T-cell (primary cell): ENCODE results near the gene SOX6. TPM values are rescaled to one million over a fixed set of nuclear protein-coding genes. Genes with fewer than 3 reads are reported as not detected.

Experiments used
- ATAC-seq, 4 experiments: fragments of 200-7000 bp in 3 of 4; fragments of 150-1000 bp in 1 of 4; cut with Tn5 transposase; replicated peaks in 1 of 4; 1 replicate in 3 of 4; 2 replicates in 1 of 4; pipeline ENCODE4 v1.10.0; 2021; ENCODE audit warnings: moderate library complexity in 3 of 4, mild to moderate bottlenecking in 2 of 4, moderate number of reproducible peaks in 1 of 4
- CTCF ChIA-PET, 2 donors: fragments of 300-600 bp; sonication (Branson Sonifier 250); formaldehyde crosslinking; loops; one replicate each; lab custom pipeline; 2022; ENCODE audit warnings: antibody characterized with exemption in 2 of 2; lab: Charles Lee
- POLR2A ChIA-PET, 2 donors: fragments of 300-600 bp; sonication (Branson Sonifier 250); formaldehyde crosslinking; loops; one replicate each; lab custom pipeline; 2022; ENCODE audit warnings: antibody characterized with exemption in 2 of 2; lab: Charles Lee
- DNase-seq, 35 experiments: peaks; one replicate each; pipeline versions ENCODE4 v3.0.0 to v3.0.0-alpha.2; 2013 to 2023
- H3K27ac ChIP-seq: one replicate; pipeline ENCODE4 v1.5.1; 2013; ENCODE audit warnings: low read length
- H3K27me3 ChIP-seq, 2 experiments: replicated peaks in 1 of 2; 1 replicate in 1 of 2; 2 replicates in 1 of 2; pipeline versions ENCODE4 v1.6.1 to v1.7.0; 2013; ENCODE audit warnings: low read length in 1 of 2, mixed read lengths in 1 of 2; ENCODE audit not compliant: control insufficient read depth in 2 of 2, insufficient read depth in 2 of 2; ENCODE audit errors: extremely low read depth in 1 of 2
- H3K36me3 ChIP-seq, 2 donors: 1 replicate in 1 of 2; 2 replicates in 1 of 2; pipeline versions ENCODE4 v1.6.1 to v1.7.0; 2013; ENCODE audit warnings: low read length in 1 of 2; ENCODE audit not compliant: control insufficient read depth in 2 of 2, insufficient read depth in 1 of 2; ENCODE audit errors: extremely low read depth in 1 of 2
- H3K4me1 ChIP-seq, 2 experiments: 1 replicate in 1 of 2; 2 replicates in 1 of 2; pipeline versions ENCODE4 v1.6.1 to v1.7.0; 2013; ENCODE audit warnings: low read length in 2 of 2, mixed read lengths in 1 of 2; ENCODE audit not compliant: insufficient read depth in 2 of 2, control insufficient read depth in 1 of 2; ENCODE audit errors: extremely low read depth in 1 of 2
- H3K4me3 ChIP-seq, 2 donors: 1 replicate in 1 of 2; 2 replicates in 1 of 2; pipeline versions ENCODE4 v1.5.1 to v1.7.0; 2013; ENCODE audit warnings: mild to moderate bottlenecking in 2 of 2, low read length in 1 of 2, moderate library complexity in 1 of 2; ENCODE audit not compliant: control insufficient read depth in 1 of 2; ENCODE audit errors: extremely low read depth in 1 of 2
- H3K9me3 ChIP-seq: 2 replicates; pipeline ENCODE4 v1.7.0; 2013
- H3K27ac Mint-ChIP-seq, 2 donors: one replicate each; pipeline ENCODE4 v1.8.0; 2020 to 2021; ENCODE audit warnings: mild to moderate bottlenecking in 2 of 2, mixed read lengths in 2 of 2
- H3K27me3 Mint-ChIP-seq, 2 donors: one replicate each; pipeline ENCODE4 v1.8.0; 2021 to 2022; ENCODE audit warnings: mixed read lengths in 2 of 2
- H3K36me3 Mint-ChIP-seq: one replicate; pipeline ENCODE4 v1.8.0; 2021; ENCODE audit warnings: mixed read lengths
- H3K4me1 Mint-ChIP-seq, 3 donors: one replicate each; pipeline ENCODE4 v1.8.0; 2020 to 2022; ENCODE audit warnings: mixed read lengths in 3 of 3, mild to moderate bottlenecking in 1 of 3
- H3K4me3 Mint-ChIP-seq, 3 donors: one replicate each; pipeline ENCODE4 v1.8.0; 2020 to 2022; ENCODE audit warnings: mild to moderate bottlenecking in 3 of 3, mixed read lengths in 3 of 3, moderate library complexity in 3 of 3
- H3K9me3 Mint-ChIP-seq, 3 donors: one replicate each; pipeline ENCODE4 v1.8.0; 2020 to 2022; ENCODE audit warnings: mixed read lengths in 3 of 3
- WGBS: methylation state at CpG from one replicate; pipeline ENCODE4 v1.1.5; 2013; ENCODE audit warnings: missing lambda C conversion rate; ENCODE audit not compliant: insufficient coverage; 5-methylcytosine and 5-hydroxymethylcytosine counted together
- total RNA-seq, 35 experiments: library from RNA in 6 of 35; stranded (reverse) in 6 of 35; fragments of 120-200 nt in 1 of 35; gene quantifications; one replicate each; pipeline versions ENCODE4 v1.2.1 to v1.2.4 and lab custom pipeline; 2013 to 2026

The SOX6 gene
- total RNA-seq, 5 donors from 2014 or later (not counting 1 experiment from before 2014, with no cell fraction given) = 0.16 TPM; not detected in 4

DNA sequence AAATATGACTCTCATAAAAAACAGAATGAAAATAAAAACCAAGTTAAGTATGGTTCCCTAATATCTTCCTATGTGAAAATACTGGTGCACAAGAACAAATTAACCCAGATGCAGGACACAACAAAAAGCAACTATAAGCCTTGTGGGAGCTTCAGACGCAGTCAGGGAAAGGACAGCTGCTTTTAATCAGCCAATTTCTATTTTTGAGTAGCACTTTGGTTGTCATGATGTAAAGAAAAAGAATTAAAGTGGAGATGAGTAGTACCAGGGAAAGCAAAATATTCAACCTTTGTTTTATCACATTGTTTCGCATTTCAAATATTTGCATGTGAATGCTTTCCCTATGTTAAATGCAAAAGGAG is 339.9 kb downstream of the SOX6 start:
- Histone ChIP-seq H3K27ac (no peak overlapping the region), H3K9me3 (no peaks in the 10 kb centered on the region), H3K36me3 (no peaks in the 10 kb centered on the region), H3K4me3 (no peak overlapping the region), H3K27me3 (no peaks in the 10 kb centered on the region), H3K4me1 (no peaks in the 10 kb centered on the region)
- no peaks in the 10 kb centered on the region for H3K36me3 Mint-ChIP-seq
- DNase-seq (no peak), ATAC-seq (no peak)
- H3K4me3 Mint-ChIP-seq = no peak overlapping the region
- H3K4me1 Mint-ChIP-seq = no peaks in the 10 kb centered on the region
- peaks cover 0 to 4% (median 2%) of the 10 kb centered on the region in 3 donors for H3K9me3 Mint-ChIP-seq
- no peak overlapping the region for H3K27ac Mint-ChIP-seq
- peaks cover 0 to 6% of the 10 kb centered on the region in 2 donors for H3K27me3 Mint-ChIP-seq
- POLR2A ChIA-PET = no interaction called here
- WGBS = no CpG with 5 or more reads among the region's 2 CpGs
- CTCF ChIA-PET = no interaction called here

DNA sequence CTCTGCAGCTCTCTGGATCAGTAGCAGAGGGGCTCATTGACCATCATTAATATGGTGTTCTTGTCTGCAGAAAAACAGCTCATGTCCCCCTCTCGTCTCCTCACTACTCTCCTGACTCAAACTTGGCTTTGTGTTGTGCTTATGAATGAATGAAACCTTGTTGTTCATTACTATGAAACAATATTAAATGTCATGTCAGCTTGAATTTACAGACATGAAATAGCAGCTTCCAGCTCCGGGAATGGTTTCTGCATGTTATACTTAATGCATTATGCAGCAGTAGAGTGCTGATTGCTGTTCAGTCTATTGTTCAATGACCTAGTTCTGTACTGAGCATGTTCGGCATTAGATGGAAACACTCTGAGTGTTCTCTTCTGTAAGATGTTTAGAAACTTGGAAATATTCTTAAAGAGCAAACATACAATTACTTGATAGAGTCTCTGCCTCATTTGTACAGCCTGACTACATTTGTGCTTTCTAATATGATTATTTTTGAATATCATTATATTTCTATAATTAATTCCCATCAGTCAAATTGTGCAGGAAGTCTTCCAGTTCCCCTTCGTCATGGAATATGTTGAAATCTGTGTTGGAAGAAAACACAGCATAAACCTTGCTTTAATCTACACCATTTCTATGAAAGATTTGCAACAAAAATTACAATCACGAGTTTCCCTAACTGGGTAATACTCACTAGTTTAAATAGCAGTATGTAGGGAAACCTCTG is 340.4 kb downstream of the SOX6 start:
- H3K27me3 ChIP-seq = no peaks in the 10 kb centered on the region
- H3K9me3 ChIP-seq = no peaks in the 10 kb centered on the region
- no peaks in the 10 kb centered on the region for H3K4me1 ChIP-seq
- ChIA-PET CTCF (no interaction called here), POLR2A (no interaction called here)
- H3K27me3 Mint-ChIP-seq = peaks cover 0 to 6% of the 10 kb centered on the region in 2 donors
- H3K4me1 Mint-ChIP-seq = no peaks in the 10 kb centered on the region
- ATAC-seq = no peak
- no peak overlapping the region for H3K4me3 Mint-ChIP-seq
- no peak for DNase-seq
- no peaks in the 10 kb centered on the region for H3K36me3 ChIP-seq
- H3K27ac Mint-ChIP-seq = no peak overlapping the region
- no peaks in the 10 kb centered on the region for H3K36me3 Mint-ChIP-seq
- peaks cover 0 to 4% (median 2%) of the 10 kb centered on the region in 3 donors for H3K9me3 Mint-ChIP-seq
- H3K27ac ChIP-seq = no peak overlapping the region
- 67% methylated on average over 1 of the region's 5 CpGs for WGBS
- H3K4me3 ChIP-seq = no peak overlapping the region

DNA sequence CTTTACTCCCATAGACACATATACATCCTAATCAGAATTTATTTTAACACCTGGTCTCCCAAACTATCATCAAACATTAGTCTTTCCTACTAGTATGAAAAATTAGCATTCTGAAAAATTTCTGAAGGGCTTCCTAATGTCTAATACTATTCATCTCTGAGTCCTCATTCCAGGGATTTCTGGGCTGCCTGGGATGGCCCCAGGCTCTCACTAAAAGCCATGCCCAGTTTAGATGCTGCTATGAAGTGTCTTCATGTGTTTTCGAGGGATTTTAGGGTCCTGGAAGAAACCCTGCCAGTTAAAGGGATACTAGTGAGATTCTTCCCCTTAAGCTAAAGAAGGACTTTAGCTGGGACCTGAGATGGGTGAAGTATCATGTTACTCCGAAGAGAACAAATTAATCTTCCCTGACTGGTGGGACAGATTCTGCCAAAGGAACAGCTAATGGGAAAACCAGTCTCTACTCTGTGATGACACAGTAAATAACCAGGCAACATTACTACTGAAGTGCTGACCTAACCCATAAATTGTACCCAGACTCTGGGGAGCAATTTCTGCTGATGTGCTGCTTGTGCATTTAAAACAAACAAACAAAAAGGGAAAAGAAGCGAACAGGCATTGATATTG is 342.6 kb downstream of the SOX6 start:
- ChIA-PET CTCF (no interaction called here), POLR2A (no interaction called here)
- ATAC-seq (no peak), DNase-seq (no peak)
- peaks cover 0 to 4% (median 2%) of the 10 kb centered on the region in 3 donors for H3K9me3 Mint-ChIP-seq
- no peak overlapping the region for H3K4me3 Mint-ChIP-seq
- H3K4me3 ChIP-seq = no peak overlapping the region
- H3K27ac ChIP-seq = no peak overlapping the region
- H3K36me3 ChIP-seq = no peaks in the 10 kb centered on the region
- H3K4me1 ChIP-seq = no peaks in the 10 kb centered on the region
- no peaks in the 10 kb centered on the region for H3K27me3 Mint-ChIP-seq
- H3K27me3 ChIP-seq = no peaks in the 10 kb centered on the region
- 83% methylated on average over 1 of the region's 3 CpGs for WGBS
- H3K36me3 Mint-ChIP-seq = no peaks in the 10 kb centered on the region
- no peak overlapping the region for H3K27ac Mint-ChIP-seq
- no peaks in the 10 kb centered on the region for H3K4me1 Mint-ChIP-seq
- no peaks in the 10 kb centered on the region for H3K9me3 ChIP-seq

DNA sequence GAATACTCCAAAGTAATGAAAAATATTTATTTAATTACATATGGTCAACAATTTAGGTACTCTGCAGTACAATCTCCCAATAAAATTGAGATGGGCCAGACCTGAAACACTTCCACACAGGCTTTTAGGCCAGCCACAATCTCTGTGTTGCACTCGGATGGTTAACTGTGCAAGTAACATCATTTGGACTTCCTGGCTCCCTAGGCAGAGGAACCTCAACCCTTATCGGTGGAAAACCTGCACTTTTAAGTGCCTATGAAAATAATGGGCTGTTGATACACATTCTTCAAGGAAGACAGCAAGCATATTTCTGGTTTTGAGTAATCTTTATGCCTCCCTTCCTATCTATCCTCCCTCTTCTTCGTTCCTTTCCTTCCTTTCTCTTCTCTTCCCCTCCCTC is 343.1 kb downstream of the SOX6 start:
- Histone ChIP-seq H3K27me3 (no peaks in the 10 kb centered on the region), H3K4me3 (no peak overlapping the region), H3K27ac (no peak overlapping the region), H3K36me3 (no peaks in the 10 kb centered on the region), H3K4me1 (no peaks in the 10 kb centered on the region), H3K9me3 (no peaks in the 10 kb centered on the region)
- ChIA-PET POLR2A (no interaction called here), CTCF (no interaction called here)
- Mint-ChIP-seq H3K36me3 (no peaks in the 10 kb centered on the region), H3K27ac (no peak overlapping the region), H3K4me1 (no peaks in the 10 kb centered on the region), H3K9me3 (peaks cover 0 to 4% (median 2%) of the 10 kb centered on the region in 3 donors), H3K4me3 (no peak overlapping the region), H3K27me3 (no peaks in the 10 kb centered on the region)
- 49% methylated on average over 2 of the region's 3 CpGs for WGBS
- DNase-seq (no peak), ATAC-seq (no peak)

DNA sequence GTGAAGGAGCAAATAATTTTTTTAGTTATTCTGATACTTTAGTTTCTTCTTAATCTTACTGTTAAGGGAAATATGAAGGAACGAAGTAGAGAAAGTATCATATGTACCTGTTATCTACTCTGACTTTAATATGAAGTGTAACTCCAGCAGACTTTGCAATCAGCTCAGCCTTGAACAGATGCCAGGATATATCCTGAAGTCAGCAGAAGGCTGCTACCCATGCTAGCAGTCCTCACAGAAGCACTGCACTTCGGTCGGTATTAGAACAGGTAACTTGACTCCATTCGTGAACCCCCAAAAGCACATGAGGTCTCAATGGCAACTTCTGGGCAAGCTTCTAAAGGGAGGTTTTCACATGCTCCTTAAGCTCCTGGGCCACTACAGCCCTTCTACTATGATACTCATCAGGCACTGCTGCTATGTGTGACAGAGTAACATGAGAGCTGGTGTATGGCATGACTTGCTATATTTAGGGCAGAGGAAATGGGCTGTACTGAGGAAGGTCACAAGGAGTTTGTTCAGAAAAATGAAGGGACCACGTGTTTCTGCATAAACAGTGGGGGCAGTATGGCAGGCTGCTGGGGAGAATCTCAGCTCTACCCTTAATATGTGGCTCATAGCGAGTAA is 344.1 kb downstream of the SOX6 start:
- no peaks in the 10 kb centered on the region for H3K36me3 ChIP-seq
- Mint-ChIP-seq H3K27ac (no peak overlapping the region), H3K4me1 (no peaks in the 10 kb centered on the region), H3K36me3 (no peaks in the 10 kb centered on the region), H3K27me3 (peaks cover 0 to 2% of the 10 kb centered on the region in 2 donors), H3K4me3 (no peak overlapping the region), H3K9me3 (peaks cover 0 to 4% (median 2%) of the 10 kb centered on the region in 3 donors)
- H3K27me3 ChIP-seq = no peaks in the 10 kb centered on the region
- ChIA-PET POLR2A (no interaction called here), CTCF (no interaction called here)
- H3K9me3 ChIP-seq = no peaks in the 10 kb centered on the region
- no peak for DNase-seq
- no peak for ATAC-seq
- no peak overlapping the region for H3K4me3 ChIP-seq
- H3K27ac ChIP-seq = no peak overlapping the region
- WGBS = 55% methylated on average over 2 of the region's 6 CpGs
- no peaks in the 10 kb centered on the region for H3K4me1 ChIP-seq

DNA sequence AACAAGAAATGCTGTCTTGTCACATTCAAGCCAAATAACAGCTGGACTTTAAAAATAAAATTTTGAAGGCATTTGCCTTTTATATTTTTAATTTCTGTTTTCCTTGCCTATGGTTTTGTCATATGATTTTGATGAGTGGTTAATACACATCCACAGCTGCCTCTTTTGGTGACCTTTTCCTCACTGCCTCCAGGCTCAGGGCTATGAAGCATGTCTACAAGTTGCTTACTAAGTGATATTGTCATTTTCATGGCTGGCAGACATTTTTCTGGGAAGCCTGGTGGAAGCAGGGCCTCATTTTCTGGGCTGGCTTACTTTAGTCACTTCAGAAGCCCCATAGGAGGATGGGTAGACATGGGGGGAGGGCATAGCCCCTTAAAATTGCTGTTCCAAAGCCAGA is 344.9 kb downstream of the SOX6 start:
- peaks cover 0 to 3% of the 10 kb centered on the region in 2 donors for H3K27me3 Mint-ChIP-seq
- no peak for DNase-seq
- H3K27ac Mint-ChIP-seq = no peak overlapping the region
- no peaks in the 10 kb centered on the region for H3K4me1 Mint-ChIP-seq
- POLR2A ChIA-PET = no interaction called here
- Histone ChIP-seq H3K27me3 (no peaks in the 10 kb centered on the region), H3K36me3 (no peaks in the 10 kb centered on the region), H3K9me3 (no peaks in the 10 kb centered on the region), H3K27ac (no peak overlapping the region), H3K4me1 (no peaks in the 10 kb centered on the region), H3K4me3 (no peak overlapping the region)
- no peaks in the 10 kb centered on the region for H3K36me3 Mint-ChIP-seq
- ATAC-seq = no peak
- no peak overlapping the region for H3K4me3 Mint-ChIP-seq
- H3K9me3 Mint-ChIP-seq = peaks cover 0 to 4% (median 2%) of the 10 kb centered on the region in 3 donors
- CTCF ChIA-PET = no interaction called here
